Parathyroid adenoma (tissue), 2 donors: Measurements from ENCODE around the gene SMPX.

Experiments
- H2AFZ ChIP-seq: fragments of 300-600 bp; sonication (generic); one replicate; pipeline ENCODE4 v1.7.0; 2017; ENCODE audit warnings: antibody characterized with exemption, mild to moderate bottlenecking
- H3K27ac ChIP-seq: fragments of 300-600 bp; sonication (generic); one replicate; pipeline ENCODE4 v1.7.0; 2017
- H3K27me3 ChIP-seq: fragments of 300-600 bp; sonication (generic); one replicate; pipeline ENCODE4 v1.7.0; 2017; ENCODE audit warnings: low read length; ENCODE audit not compliant: control insufficient read depth, insufficient read depth
- H3K36me3 ChIP-seq: fragments of 300-600 bp; sonication (generic); one replicate; pipeline ENCODE4 v1.7.0; 2017; ENCODE audit warnings: low read length; ENCODE audit not compliant: control insufficient read depth, insufficient read depth
- H3K4me1 ChIP-seq: fragments of 300-600 bp; sonication (generic); one replicate; pipeline ENCODE4 v1.7.0; 2017; ENCODE audit warnings: control low read depth
- H3K4me2 ChIP-seq: fragments of 300-600 bp; sonication (generic); one replicate; pipeline ENCODE4 v1.7.0; 2017; ENCODE audit warnings: low read length
- H3K4me3 ChIP-seq: fragments of 300-600 bp; sonication (generic); one replicate; pipeline ENCODE4 v1.7.0; 2017; ENCODE audit warnings: low read depth, low read length
- H3K79me2 ChIP-seq: fragments of 300-600 bp; sonication (generic); one replicate; pipeline ENCODE4 v1.7.0; 2017; ENCODE audit warnings: control low read depth
- H3K9ac ChIP-seq: fragments of 300-600 bp; sonication (generic); one replicate; pipeline ENCODE4 v1.7.0; 2017; ENCODE audit warnings: mild to moderate bottlenecking
- H3K9me3 ChIP-seq: fragments of 300-600 bp; sonication (generic); one replicate; pipeline ENCODE4 v1.7.0; 2017; ENCODE audit warnings: low read length; ENCODE audit not compliant: control insufficient read depth
- TF ChIP-seq, protein P1 (sequence below): fragments of 300-600 bp; sonication (generic); IDR thresholded peaks from one replicate; pipeline ENCODE4 v1.7.0; 2017; ENCODE audit warnings: antibody characterized with exemption, mild to moderate bottlenecking
- donor health status: primary hyperparathyroidism.

The SMPX gene

DNA sequence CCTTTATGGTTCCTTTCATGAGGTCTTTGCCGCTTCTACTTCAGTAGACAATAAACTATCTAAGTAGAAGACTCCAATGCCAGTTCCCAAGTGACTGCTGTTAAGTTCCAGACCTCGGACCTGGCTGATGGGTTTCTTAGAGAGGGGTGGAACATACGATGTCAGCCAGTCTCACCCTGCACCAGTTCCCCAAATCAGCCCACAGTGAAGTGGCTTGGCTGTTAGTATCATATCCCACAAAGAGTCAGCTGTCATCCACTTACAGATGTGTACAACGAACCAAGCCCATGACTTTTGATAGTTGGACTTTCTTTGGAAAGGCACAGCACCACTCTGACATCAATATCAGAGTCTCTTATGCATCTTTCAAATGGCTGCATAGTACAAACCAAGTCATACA lies 91.7 kb downstream of the SMPX start:
- Histone ChIP-seq H3K27ac (no peak overlapping the region), H3K9ac (no peak overlapping the region), H3K4me3 (no peak overlapping the region), H3K4me2 (no peak overlapping the region), H3K36me3 (no peaks in the 10 kb centered on the region), H3K79me2 (no peaks in the 10 kb centered on the region), H2AFZ (no peak overlapping the region), H3K9me3 (no peaks in the 10 kb centered on the region), H3K27me3 (no peaks in the 10 kb centered on the region), H3K4me1 (no peaks in the 10 kb centered on the region)
- TF ChIP-seq, protein P1, sequence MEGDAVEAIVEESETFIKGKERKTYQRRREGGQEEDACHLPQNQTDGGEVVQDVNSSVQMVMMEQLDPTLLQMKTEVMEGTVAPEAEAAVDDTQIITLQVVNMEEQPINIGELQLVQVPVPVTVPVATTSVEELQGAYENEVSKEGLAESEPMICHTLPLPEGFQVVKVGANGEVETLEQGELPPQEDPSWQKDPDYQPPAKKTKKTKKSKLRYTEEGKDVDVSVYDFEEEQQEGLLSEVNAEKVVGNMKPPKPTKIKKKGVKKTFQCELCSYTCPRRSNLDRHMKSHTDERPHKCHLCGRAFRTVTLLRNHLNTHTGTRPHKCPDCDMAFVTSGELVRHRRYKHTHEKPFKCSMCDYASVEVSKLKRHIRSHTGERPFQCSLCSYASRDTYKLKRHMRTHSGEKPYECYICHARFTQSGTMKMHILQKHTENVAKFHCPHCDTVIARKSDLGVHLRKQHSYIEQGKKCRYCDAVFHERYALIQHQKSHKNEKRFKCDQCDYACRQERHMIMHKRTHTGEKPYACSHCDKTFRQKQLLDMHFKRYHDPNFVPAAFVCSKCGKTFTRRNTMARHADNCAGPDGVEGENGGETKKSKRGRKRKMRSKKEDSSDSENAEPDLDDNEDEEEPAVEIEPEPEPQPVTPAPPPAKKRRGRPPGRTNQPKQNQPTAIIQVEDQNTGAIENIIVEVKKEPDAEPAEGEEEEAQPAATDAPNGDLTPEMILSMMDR, result no peak

DNA sequence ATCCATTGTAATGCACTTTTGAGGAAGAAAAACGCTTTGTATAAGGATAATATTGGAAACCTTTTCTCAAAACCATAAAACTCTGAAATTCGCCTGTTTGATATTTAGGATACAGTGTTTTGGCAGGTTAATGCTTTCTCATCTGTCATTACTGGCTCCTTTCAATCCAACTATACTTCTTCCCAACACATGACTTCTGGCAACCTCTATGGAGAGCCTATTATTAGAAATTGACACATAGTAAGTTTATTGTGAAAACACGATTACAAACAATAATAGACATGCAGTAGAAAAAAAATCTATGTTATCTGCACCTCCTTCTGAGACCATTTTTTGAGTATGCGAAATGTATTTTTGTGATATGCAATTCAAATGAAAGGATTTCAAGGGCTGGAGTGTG lies 95.2 kb downstream of the SMPX start:
- no peaks in the 10 kb centered on the region for H3K27me3 ChIP-seq
- no peaks in the 10 kb centered on the region for H3K36me3 ChIP-seq
- no peaks in the 10 kb centered on the region for H3K4me1 ChIP-seq
- no peaks in the 10 kb centered on the region for H3K9me3 ChIP-seq
- no peak overlapping the region for H3K9ac ChIP-seq
- H3K4me2 ChIP-seq, result no peak overlapping the region
- no peak overlapping the region for H3K27ac ChIP-seq
- no peak overlapping the region for H3K4me3 ChIP-seq
- TF ChIP-seq, protein P1, result no peak
- H3K79me2 ChIP-seq, result no peaks in the 10 kb centered on the region
- H2AFZ ChIP-seq, result no peak overlapping the region

DNA sequence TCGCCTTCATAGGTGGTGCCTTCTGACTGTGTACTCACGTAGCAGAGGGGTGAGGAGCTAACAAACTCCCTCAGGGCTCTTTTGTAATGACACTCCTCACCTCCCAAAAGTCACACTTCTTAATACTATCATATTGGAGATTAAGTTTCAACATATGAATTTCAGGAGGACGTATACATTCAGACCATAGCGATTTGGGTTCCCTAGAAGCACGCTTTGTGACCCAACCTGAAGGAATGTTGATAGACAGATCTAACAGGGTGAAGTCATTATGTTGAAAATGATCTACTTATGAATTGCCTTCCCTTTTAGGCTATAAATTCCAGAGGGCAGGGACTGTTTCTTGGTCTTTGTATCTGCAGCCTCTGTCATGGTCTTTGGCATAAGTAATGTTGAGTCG lies 96.6 kb downstream of the SMPX start:
- Histone ChIP-seq H3K36me3 (no peaks in the 10 kb centered on the region), H3K79me2 (no peaks in the 10 kb centered on the region), H3K4me2 (no peak overlapping the region), H2AFZ (no peak overlapping the region), H3K4me3 (no peak overlapping the region), H3K4me1 (no peaks in the 10 kb centered on the region), H3K27me3 (no peaks in the 10 kb centered on the region), H3K9ac (no peak overlapping the region), H3K27ac (no peak overlapping the region), H3K9me3 (no peaks in the 10 kb centered on the region)
- TF ChIP-seq, protein P1, result no peak

DNA sequence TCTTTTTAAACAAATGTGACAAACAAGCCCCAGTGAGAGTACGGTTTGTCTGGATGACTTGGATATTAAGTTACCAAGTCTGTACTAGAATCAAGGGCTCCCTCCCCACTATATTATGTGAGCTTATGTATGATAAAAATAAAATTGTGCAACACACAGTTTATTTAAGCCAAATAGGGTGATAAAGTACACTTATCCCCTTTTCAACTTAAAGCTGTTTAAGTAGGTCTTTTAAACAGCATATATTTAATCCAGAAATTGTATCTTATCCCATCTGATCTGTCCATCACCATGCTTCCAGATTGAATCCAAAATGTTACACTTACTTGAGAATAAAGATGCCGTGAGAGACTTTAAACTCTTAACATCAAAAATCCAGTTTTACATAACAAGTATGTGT lies 97.8 kb downstream of the SMPX start:
- Histone ChIP-seq H3K9ac (no peak overlapping the region), H3K36me3 (no peaks in the 10 kb centered on the region), H3K4me3 (no peak overlapping the region), H3K4me2 (no peak overlapping the region), H3K27me3 (no peaks in the 10 kb centered on the region), H3K27ac (no peak overlapping the region), H3K9me3 (no peaks in the 10 kb centered on the region), H3K4me1 (no peaks in the 10 kb centered on the region), H3K79me2 (no peaks in the 10 kb centered on the region), H2AFZ (no peak overlapping the region)
- TF ChIP-seq, protein P1, result no peak

DNA sequence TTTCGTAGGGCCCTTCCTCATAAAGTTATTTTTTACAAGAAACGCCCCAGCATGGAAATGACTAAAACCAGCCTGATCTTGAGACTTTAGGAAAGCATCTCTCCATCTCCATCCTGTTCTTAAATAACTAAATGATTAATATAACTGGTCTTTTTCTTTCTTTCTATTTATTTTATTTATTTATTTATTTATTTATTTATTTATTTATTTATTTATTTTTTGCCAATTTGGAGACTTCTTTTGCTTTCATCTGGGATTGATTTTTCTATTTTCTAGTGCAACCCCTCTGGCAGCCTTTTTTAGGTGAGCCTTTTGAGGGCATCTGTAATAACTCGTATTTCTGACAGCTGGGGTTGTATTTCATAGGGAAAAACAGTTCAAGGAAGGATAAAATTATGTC lies 98.6 kb downstream of the SMPX start:
- Histone ChIP-seq H3K9me3 (no peaks in the 10 kb centered on the region), H3K27ac (no peak overlapping the region), H3K4me1 (no peaks in the 10 kb centered on the region), H3K27me3 (no peaks in the 10 kb centered on the region), H3K36me3 (no peaks in the 10 kb centered on the region), H3K4me3 (no peak overlapping the region), H3K79me2 (no peaks in the 10 kb centered on the region), H2AFZ (no peak overlapping the region), H3K4me2 (no peak overlapping the region), H3K9ac (no peak overlapping the region)
- TF ChIP-seq, protein P1, result no peak
